ENCODE measurements around the gene CATSPERZ. TPM values are rescaled to one million over a fixed set of nuclear protein-coding genes. Genes with fewer than 3 reads are reported as not detected.

CATSPERZ gene
- total RNA-seq, 1 donor from 2014 or later: not detected

- peak in 1 of 2 donors; percentile 17 for DNase-seq (ENCODE audit: low read depth in 2 of 2)
These were observed 40.6 kb downstream of the CATSPERZ start for GRCh38 chr11:64340671-64341335.

GRCh38 chr11:64341429-64341828, 41.3 kb downstream of the CATSPERZ start:
- DNase-seq (ENCODE audit: low read depth in 2 of 2): no peak

GRCh38 chr11:64341851-64342791, 42.0 kb downstream of the CATSPERZ start:
- DNase-seq (ENCODE audit: low read depth in 2 of 2): peak in 1 of 2 donors; percentile 82

DNA sequence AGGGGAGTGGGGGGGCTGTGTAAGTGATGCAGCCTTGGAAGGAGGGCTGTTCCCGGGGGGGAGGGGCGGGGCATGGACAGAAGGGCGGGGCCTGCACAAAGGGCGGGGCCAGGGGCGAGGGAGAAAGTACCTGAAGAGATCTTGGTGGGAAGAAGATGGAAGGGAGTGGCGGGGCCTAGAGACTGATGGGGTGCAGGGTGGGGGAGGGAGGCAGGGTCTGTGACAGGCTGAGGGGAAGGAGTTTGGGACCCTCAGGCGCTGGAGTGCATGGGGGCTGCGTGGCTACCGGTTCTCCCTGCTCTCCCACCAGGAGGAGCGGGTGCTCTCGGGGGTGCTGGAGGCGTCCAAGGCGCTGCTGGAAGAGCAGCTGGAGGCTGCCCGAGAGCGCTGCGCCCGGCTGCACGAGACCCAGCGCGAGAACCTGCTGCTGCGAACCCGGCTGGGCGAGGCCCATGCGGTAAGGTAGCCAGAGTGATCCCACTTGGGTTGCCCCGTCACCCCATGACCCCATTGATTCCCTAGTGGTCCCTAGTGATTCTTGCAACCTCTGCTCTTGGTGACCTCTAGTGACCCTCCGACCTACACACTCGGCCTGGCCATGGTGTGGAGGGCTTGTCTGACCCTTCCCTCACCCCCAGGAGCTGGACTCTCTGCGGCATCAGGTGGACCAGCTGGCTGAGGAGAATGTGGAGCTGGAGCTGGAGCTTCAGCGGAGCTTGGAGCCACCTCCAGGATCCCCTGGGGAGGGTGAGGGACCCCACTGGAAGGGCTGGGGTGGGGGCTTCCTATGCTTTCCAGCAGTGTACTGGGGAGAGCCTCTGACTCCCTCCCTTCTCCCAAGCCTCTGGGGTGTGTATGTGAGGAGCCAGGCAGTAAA, 42.9 kb downstream of the CATSPERZ start:
- DNase-seq (ENCODE audit: low read depth in 2 of 2): no peak

GRCh38 chr11:64343767-64344559, 43.8 kb downstream of the CATSPERZ start:
- DNase-seq (ENCODE audit: low read depth in 2 of 2): peak in 1 of 2 donors; percentile 21

GRCh38 chr11:64344787-64345186, 44.6 kb downstream of the CATSPERZ start:
- no peak for DNase-seq (ENCODE audit: low read depth in 2 of 2)

- no peak for DNase-seq (ENCODE audit: low read depth in 2 of 2)
These were observed 47.2 kb downstream of the CATSPERZ start for GRCh38 chr11:64347193-64347867.

DNA sequence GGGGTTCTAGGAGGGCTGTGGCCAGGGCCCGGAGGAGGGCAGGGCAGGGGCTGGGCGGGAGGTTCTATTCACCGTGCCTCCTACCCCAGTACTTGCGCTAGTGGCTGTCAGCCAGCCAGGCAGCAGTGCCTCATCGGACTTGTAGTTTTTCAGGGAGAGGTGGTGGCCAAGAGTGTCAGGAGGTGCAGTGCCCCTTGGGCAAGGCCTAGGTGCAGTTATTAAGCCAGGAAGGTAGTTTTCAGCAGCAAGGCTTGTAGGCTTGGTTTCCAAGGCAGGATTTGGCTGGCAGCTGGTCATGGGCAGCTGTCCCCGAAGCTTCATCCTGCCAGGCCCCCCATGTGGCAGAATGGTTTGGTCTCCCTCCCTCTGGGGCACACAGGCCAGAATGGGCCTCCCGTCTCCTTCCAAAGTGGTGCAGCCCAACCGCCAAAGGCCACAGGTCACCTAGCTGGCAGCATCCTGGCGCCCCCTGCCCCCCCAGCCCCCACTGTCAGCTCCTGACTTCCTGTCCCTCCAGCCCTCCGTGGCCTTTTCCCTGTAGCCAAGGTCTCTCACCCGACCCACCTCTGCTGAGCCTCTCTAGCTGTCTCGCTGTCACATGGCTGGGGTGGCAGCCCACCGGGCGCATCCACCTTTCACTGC, 48.3 kb downstream of the CATSPERZ start:
- DNase-seq (ENCODE audit: low read depth in 2 of 2): peak in 1 of 2 donors; percentile 54

DNA sequence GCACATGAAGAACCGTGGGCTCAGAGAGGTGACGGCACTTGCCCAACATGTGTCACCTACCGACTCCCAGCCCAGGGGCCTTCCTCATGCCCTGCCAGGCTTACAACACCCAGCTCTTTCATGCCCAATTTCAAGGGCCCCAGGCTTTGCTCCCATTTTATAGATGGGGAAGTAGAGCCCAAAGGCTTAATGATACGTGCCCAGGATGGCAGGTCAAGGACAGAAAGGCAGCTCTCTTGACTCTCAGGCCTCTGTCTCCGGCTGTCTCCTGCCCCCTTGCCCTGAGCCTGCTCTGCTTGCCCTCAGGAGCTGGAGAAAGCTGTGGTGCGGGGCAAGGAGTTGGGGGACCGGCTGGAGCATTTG, 48.8 kb downstream of the CATSPERZ start:
- no peak for DNase-seq (ENCODE audit: low read depth in 2 of 2)

DNA sequence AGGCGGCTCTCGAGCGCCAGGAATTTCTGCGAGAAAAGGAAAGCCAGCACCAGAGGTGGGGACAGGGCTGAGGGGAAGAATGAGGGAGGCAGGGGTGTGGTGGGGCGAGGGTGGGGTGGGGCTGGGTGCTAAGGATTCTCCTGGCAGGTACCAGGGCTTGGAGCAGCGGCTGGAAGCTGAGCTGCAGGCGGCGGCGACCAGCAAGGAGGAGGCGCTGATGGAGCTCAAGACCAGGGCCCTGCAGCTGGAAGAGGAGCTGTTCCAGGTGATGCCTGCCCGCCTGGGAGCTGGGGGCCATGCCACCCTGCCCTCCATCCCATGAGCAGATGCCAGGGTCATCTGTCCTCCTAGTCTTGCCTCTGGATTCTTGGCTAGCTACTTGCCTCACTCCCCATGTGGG, 49.2 kb downstream of the CATSPERZ start:
- no peak for DNase-seq (ENCODE audit: low read depth in 2 of 2)

DNA sequence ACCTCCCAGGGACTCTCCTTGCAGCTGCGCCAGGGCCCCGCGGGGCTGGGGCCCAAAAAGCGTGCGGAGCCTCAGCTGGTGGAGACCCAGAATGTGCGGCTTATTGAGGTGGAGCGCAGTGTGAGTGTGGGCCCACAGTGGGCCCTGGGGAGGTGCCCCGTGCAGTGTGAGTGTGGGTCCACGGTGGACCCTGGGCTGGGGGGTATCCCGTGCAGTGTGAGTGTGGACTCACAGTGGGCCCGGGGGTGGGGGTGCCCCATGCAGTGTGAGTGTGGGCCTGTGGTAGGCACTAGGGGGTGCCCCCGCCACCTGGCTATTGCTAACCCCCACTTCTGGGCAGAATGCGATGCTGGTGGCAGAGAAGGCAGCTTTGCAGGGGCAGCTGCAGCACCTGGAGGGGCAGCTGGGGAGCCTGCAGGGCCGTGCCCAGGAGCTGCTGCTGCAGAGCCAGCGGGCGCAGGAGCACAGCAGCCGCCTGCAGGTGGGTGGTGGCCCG, 51.0 kb downstream of the CATSPERZ start:
- DNase-seq (ENCODE audit: low read depth in 2 of 2): no peak

DNA sequence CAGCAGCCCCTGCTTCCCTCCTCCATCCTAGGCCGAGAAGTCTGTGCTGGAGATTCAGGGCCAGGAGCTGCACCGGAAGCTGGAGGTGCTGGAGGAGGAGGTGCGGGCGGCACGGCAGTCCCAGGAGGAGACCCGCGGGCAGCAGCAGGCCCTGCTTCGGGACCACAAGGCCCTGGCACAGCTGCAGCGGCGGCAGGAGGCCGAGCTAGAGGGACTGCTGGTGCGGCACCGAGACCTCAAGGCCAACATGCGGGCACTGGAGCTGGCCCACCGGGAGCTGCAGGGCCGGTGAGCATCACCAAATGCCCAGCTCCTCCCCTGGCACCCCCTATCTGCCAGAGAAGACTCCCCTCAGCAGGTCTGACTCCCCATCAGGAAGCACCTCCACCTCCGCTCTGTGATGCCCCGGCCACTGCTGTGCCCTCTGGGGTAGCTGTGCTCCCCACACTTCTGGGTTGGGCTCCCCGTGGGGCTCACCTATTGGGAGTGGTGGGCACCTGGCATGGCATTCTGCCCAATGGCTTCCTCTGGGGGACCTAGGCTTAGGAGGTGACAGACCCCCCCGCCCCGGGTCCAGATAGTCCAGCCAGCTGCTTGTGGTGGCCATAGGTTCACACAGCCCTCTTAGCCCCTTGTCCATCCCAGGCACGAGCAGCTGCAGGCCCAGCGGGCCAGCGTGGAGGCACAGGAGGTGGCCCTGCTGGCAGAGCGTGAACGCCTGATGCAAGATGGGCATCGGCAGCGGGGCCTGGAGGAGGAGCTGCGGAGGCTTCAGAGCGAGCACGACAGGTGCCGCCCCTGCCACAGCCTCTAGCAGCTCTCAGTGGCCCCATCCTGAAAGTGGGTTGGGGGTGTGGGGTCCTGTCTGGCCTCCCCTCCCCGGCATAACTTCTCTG, 52.2 kb downstream of the CATSPERZ start:
- DNase-seq (ENCODE audit: low read depth in 2 of 2): no peak

GRCh38 chr11:64352995-64353714, 53.0 kb downstream of the CATSPERZ start:
- no peak for DNase-seq (ENCODE audit: low read depth in 2 of 2)

DNA sequence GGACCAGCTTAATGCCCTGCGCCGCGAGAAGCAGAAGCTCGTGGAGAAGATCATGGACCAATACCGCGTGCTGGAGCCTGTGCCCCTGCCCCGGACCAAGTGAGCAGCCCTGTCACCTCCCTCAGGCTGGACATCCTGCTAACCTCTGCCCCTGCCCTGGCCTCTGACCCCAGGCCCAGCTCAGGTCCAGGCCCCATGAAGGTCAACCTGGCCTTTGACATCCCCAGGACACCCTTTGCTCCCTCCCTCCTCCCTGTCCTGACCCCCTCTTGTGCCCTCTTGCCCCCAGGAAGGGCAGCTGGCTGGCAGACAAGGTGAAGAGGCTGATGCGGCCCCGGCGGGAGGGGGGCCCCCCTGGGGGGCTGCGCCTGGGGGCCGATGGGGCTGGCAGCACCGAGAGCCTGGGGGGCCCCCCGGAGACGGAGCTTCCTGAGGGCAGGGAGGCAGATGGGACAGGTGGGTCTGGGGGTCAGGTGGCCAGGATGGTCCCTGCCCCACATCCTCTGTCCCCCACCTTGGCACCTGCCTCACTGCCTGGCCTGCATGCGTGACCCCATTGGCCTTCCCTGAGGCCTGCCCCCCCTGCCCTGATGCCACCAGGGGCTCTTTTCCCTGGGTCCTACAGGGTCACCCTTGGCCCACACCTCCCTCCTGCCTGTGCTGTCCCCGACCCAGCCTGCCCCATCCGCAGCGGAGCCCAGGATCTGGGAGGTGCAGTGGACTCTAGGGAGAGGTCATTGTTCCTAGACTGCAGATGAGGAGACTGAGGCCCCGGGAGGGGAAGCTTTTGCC, 53.8 kb downstream of the CATSPERZ start:
- DNase-seq (ENCODE audit: low read depth in 2 of 2): no peak

Data from dermis microvascular lymphatic vessel endothelial cell (primary cell).